Measurements from ENCODE around the gene RAB40B. TPM values are rescaled to one million over a fixed set of nuclear protein-coding genes. Genes with fewer than 3 reads are reported as not detected.

Gene RAB40B
- total and polyA plus RNA-seq, 2 of the 13 experiments (the other 11 are each of a cell fraction or from before 2014, with no cell fraction given) = 6.2 to 6.5 TPM

DNA sequence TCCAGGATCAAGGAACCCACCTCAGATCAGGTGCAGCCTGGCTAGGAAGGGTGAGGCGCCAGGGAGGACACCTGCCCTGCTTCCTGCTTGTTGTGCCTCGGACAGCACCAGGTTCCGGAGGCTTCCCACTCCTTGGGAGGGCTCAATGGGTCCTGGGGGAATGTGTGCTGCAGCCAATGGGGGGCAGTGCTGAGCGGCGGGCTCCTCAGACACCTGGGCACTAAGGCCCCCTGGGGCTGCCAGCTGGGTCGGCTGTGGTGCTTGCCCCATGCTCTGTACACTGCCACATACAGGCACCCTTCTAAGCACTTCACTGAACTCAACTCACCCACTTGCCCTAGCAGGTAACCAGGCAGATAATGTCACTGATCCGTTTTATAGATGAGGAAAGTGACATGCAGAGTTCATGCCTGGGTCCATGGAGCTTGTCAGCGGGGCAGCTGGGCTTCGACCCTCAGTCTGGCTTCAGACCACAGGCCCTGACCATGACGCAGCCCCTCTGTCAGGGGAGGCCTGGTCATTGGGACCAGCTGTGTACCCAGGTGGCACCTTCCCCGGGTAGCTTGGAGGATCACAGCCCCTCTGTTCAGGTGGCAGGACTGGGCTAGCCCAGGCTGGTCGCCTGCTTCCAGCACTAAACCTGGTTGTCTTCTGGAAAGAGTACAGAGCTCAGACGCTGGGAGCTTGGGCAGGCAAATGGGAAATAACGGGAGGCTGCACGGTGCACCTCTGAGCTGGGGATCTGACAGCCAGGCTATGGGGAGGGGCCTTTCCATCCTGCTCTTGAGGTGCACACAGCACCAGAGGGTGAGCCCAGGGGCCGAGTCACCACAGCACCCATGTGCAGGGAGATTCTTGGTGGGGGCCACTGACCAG is 45.1 kb upstream of the RAB40B start (continued):
- TF ChIP-seq, protein P1, sequence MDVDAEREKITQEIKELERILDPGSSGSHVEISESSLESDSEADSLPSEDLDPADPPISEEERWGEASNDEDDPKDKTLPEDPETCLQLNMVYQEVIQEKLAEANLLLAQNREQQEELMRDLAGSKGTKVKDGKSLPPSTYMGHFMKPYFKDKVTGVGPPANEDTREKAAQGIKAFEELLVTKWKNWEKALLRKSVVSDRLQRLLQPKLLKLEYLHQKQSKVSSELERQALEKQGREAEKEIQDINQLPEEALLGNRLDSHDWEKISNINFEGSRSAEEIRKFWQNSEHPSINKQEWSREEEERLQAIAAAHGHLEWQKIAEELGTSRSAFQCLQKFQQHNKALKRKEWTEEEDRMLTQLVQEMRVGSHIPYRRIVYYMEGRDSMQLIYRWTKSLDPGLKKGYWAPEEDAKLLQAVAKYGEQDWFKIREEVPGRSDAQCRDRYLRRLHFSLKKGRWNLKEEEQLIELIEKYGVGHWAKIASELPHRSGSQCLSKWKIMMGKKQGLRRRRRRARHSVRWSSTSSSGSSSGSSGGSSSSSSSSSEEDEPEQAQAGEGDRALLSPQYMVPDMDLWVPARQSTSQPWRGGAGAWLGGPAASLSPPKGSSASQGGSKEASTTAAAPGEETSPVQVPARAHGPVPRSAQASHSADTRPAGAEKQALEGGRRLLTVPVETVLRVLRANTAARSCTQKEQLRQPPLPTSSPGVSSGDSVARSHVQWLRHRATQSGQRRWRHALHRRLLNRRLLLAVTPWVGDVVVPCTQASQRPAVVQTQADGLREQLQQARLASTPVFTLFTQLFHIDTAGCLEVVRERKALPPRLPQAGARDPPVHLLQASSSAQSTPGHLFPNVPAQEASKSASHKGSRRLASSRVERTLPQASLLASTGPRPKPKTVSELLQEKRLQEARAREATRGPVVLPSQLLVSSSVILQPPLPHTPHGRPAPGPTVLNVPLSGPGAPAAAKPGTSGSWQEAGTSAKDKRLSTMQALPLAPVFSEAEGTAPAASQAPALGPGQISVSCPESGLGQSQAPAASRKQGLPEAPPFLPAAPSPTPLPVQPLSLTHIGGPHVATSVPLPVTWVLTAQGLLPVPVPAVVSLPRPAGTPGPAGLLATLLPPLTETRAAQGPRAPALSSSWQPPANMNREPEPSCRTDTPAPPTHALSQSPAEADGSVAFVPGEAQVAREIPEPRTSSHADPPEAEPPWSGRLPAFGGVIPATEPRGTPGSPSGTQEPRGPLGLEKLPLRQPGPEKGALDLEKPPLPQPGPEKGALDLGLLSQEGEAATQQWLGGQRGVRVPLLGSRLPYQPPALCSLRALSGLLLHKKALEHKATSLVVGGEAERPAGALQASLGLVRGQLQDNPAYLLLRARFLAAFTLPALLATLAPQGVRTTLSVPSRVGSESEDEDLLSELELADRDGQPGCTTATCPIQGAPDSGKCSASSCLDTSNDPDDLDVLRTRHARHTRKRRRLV (CRISPR knock-in tag; IDR thresholded peaks at IDR 0.05) = no peak
- no peak for TF ChIP-seq YEATS4 (CRISPR knock-in tag; IDR thresholded peaks at IDR 0.05; ENCODE audit: borderline replicate concordance)
- no peak for TF ChIP-seq ZNF670 (CRISPR knock-in tag; IDR thresholded peaks at IDR 0.05; ENCODE audit: borderline replicate concordance)
- TF ChIP-seq EED (CRISPR knock-in tag; IDR thresholded peaks at IDR 0.05) = no peak
- no peak for TF ChIP-seq ZNF180 (CRISPR knock-in tag; IDR thresholded peaks at IDR 0.05; ENCODE audit: borderline replicate concordance, low read depth)
- no peak for TF ChIP-seq CREB1 (IDR thresholded peaks at IDR 0.05)
- no peak for TF ChIP-seq CREB1 (CRISPR knock-in tag; IDR thresholded peaks at IDR 0.05)
- TF ChIP-seq, protein P2, sequence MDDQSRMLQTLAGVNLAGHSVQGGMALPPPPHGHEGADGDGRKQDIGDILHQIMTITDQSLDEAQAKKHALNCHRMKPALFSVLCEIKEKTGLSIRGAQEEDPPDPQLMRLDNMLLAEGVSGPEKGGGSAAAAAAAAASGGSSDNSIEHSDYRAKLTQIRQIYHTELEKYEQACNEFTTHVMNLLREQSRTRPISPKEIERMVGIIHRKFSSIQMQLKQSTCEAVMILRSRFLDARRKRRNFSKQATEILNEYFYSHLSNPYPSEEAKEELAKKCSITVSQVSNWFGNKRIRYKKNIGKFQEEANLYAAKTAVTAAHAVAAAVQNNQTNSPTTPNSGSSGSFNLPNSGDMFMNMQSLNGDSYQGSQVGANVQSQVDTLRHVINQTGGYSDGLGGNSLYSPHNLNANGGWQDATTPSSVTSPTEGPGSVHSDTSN (CRISPR knock-in tag; IDR thresholded peaks at IDR 0.05; ENCODE audit: borderline replicate concordance) = no peak
- TF ChIP-seq, protein P3, sequence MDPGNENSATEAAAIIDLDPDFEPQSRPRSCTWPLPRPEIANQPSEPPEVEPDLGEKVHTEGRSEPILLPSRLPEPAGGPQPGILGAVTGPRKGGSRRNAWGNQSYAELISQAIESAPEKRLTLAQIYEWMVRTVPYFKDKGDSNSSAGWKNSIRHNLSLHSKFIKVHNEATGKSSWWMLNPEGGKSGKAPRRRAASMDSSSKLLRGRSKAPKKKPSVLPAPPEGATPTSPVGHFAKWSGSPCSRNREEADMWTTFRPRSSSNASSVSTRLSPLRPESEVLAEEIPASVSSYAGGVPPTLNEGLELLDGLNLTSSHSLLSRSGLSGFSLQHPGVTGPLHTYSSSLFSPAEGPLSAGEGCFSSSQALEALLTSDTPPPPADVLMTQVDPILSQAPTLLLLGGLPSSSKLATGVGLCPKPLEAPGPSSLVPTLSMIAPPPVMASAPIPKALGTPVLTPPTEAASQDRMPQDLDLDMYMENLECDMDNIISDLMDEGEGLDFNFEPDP (CRISPR knock-in tag; conservative IDR thresholded peaks at IDR 0.05) = no peak
- no peak for TF ChIP-seq FOXO1 (CRISPR knock-in tag; IDR thresholded peaks at IDR 0.05)
- TF ChIP-seq POLR2AphosphoS5 (IDR thresholded peaks at IDR 0.05; ENCODE audit: low read depth, low read length) = 0 out of 2 replicates have a peak, but pooled peaks have one; percentile 5
- TF ChIP-seq ZNF160 (CRISPR knock-in tag; IDR thresholded peaks at IDR 0.05) = no peak
- no peak for TF ChIP-seq XRCC5 (optimal IDR thresholded peaks at IDR 0.05; ENCODE audit: low read length)
- no peak for TF ChIP-seq KMT2B (CRISPR knock-in tag; IDR thresholded peaks at IDR 0.05)
- no peak for TF ChIP-seq ZNF766 (CRISPR knock-in tag; IDR thresholded peaks at IDR 0.05; ENCODE audit: borderline replicate concordance)
- TF ChIP-seq, protein P4, sequence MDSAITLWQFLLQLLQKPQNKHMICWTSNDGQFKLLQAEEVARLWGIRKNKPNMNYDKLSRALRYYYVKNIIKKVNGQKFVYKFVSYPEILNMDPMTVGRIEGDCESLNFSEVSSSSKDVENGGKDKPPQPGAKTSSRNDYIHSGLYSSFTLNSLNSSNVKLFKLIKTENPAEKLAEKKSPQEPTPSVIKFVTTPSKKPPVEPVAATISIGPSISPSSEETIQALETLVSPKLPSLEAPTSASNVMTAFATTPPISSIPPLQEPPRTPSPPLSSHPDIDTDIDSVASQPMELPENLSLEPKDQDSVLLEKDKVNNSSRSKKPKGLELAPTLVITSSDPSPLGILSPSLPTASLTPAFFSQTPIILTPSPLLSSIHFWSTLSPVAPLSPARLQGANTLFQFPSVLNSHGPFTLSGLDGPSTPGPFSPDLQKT (CRISPR knock-in tag; IDR thresholded peaks at IDR 0.05; ENCODE audit: borderline replicate concordance) = no peak
- TF ChIP-seq KDM1A (CRISPR knock-in tag; IDR thresholded peaks at IDR 0.05) = no peak
- no peak for TF ChIP-seq JUND (CRISPR knock-in tag; IDR thresholded peaks at IDR 0.05)
- no peak for TF ChIP-seq ZNF660 (CRISPR knock-in tag; IDR thresholded peaks at IDR 0.05; ENCODE audit: borderline replicate concordance, low read depth)
- no peak for TF ChIP-seq CHD4 (IDR thresholded peaks at IDR 0.05; ENCODE audit: borderline replicate concordance, low read length)
